ENCODE measurements around the gene RFTN1. TPM values are rescaled to one million over a fixed set of nuclear protein-coding genes. Genes with fewer than 3 reads are reported as not detected.

The RFTN1 gene
- total RNA-seq, 1 donor from 2014 or later = 41.8 TPM

- H3K9me3 Mint-ChIP-seq (ENCODE audit: unreplicated experiment) = no peaks in the 10 kb centered on the region
- peaks cover 35% of the 10 kb centered on the region for H3K36me3 Mint-ChIP-seq (ENCODE audit: low read depth, unreplicated experiment)
- peaks cover 73% of the 10 kb centered on the region for H3K4me1 Mint-ChIP-seq (ENCODE audit: unreplicated experiment)
- no peak for DNase-seq (ENCODE audit: low spot score)
- TF ChIP-seq CTCF (IDR thresholded peaks at IDR 0.05; ENCODE audit: unreplicated experiment) = no peak
- peak overlapping the region; percentile 82 for H3K27ac Mint-ChIP-seq (ENCODE audit: unreplicated experiment)
- no peak overlapping the region for H3K4me3 Mint-ChIP-seq (ENCODE audit: unreplicated experiment)
- peaks cover 12% of the 10 kb centered on the region for H3K27me3 Mint-ChIP-seq (ENCODE audit: unreplicated experiment)
Observed at GRCh38 chr3:16374935-16375245, 138.6 kb downstream of the RFTN1 start.

GRCh38 chr3:16374047-16374934 is 139.2 kb downstream of the RFTN1 start:
- H3K36me3 Mint-ChIP-seq (ENCODE audit: low read depth, unreplicated experiment) = peaks cover 39% of the 10 kb centered on the region
- peak overlapping the region; percentile 18 for H3K4me3 Mint-ChIP-seq (ENCODE audit: unreplicated experiment)
- peak overlapping the region; percentile 82 for H3K27ac Mint-ChIP-seq (ENCODE audit: unreplicated experiment)
- peaks cover 73% of the 10 kb centered on the region for H3K4me1 Mint-ChIP-seq (ENCODE audit: unreplicated experiment)
- H3K9me3 Mint-ChIP-seq (ENCODE audit: unreplicated experiment) = no peaks in the 10 kb centered on the region
- H3K27me3 Mint-ChIP-seq (ENCODE audit: unreplicated experiment) = peaks cover 12% of the 10 kb centered on the region
- no peak for TF ChIP-seq CTCF (IDR thresholded peaks at IDR 0.05; ENCODE audit: unreplicated experiment)
- peak; percentile 47 for DNase-seq (ENCODE audit: low spot score)

- H3K4me1 Mint-ChIP-seq (ENCODE audit: unreplicated experiment) = peaks cover 69% of the 10 kb centered on the region
- H3K36me3 Mint-ChIP-seq (ENCODE audit: low read depth, unreplicated experiment) = peaks cover 40% of the 10 kb centered on the region
- TF ChIP-seq CTCF (IDR thresholded peaks at IDR 0.05; ENCODE audit: unreplicated experiment) = no peak
- peaks cover 12% of the 10 kb centered on the region for H3K27me3 Mint-ChIP-seq (ENCODE audit: unreplicated experiment)
- no peak for DNase-seq (ENCODE audit: low spot score)
- no peaks in the 10 kb centered on the region for H3K9me3 Mint-ChIP-seq (ENCODE audit: unreplicated experiment)
- H3K27ac Mint-ChIP-seq (ENCODE audit: unreplicated experiment) = no peak overlapping the region
- H3K4me3 Mint-ChIP-seq (ENCODE audit: unreplicated experiment) = no peak overlapping the region
Observed at GRCh38 chr3:16373341-16373946, 140.1 kb downstream of the RFTN1 start.

GRCh38 chr3:16372362-16373292 is 140.9 kb downstream of the RFTN1 start:
- Mint-ChIP-seq H3K36me3 (ENCODE audit: low read depth, unreplicated experiment) (peaks cover 42% of the 10 kb centered on the region), H3K9me3 (ENCODE audit: unreplicated experiment) (no peaks in the 10 kb centered on the region), H3K27me3 (ENCODE audit: unreplicated experiment) (peaks cover 12% of the 10 kb centered on the region), H3K27ac (ENCODE audit: unreplicated experiment) (peak overlapping the region; percentile 77), H3K4me1 (ENCODE audit: unreplicated experiment) (peaks cover 61% of the 10 kb centered on the region), H3K4me3 (ENCODE audit: unreplicated experiment) (peak overlapping the region; percentile 54)
- no peak for TF ChIP-seq CTCF (IDR thresholded peaks at IDR 0.05; ENCODE audit: unreplicated experiment)
- DNase-seq (ENCODE audit: low spot score) = no peak
